IMR-90 (cell line): ENCODE results near the gene SMIM44. TPM values are rescaled to one million over a fixed set of nuclear protein-coding genes. Genes with fewer than 3 reads are reported as not detected.

ENCODE experiments used
- ATAC-seq: fragments of 200-7000 bp; cut with Tn5 transposase; 2 replicates; pipeline ENCODE4 v1.9.1; 2020; ENCODE audit warnings: low read depth, mild to moderate bottlenecking, moderate library complexity
- BruUV-seq: library from RNA; stranded (reverse); fragments of 400-500 nt; replicated peaks from 2 replicates; lab custom pipeline; 2021; lab: Mats Ljungman, UMichigan
- CTCF ChIA-PET: fragments of 300-600 bp; formaldehyde crosslinking; extraction: SDS; loops from one replicate; lab custom pipeline; 2021; ENCODE audit warnings: antibody characterized with exemption; lab: Yijun Ruan, JAX
- POLR2A ChIA-PET: fragments of 300-600 bp; sonication (Branson Sonifier 250); formaldehyde crosslinking; loops from one replicate; lab custom pipeline; 2022; ENCODE audit warnings: antibody characterized with exemption; ENCODE audit not compliant: unreplicated experiment; lab: Charles Lee
- DNase-seq: peaks from one replicate; pipeline ENCODE4 v3.0.0; 2013
- H2AFZ ChIP-seq: replicated peaks from 2 replicates; pipeline ENCODE3; 2013; ENCODE audit warnings: low read length, mild to moderate bottlenecking; ENCODE audit not compliant: poor library complexity
- H2AK5ac ChIP-seq: 2 replicates; pipeline ENCODE4 v1.6.1; 2013; ENCODE audit warnings: low read depth, low read length, inconsistent platforms
- H2AK9ac ChIP-seq: replicated peaks from 2 replicates; pipeline ENCODE3; 2013; ENCODE audit warnings: mild to moderate bottlenecking, low read depth, low read length, moderate library complexity; ENCODE audit not compliant: poor library complexity
- H2BK120ac ChIP-seq: 2 replicates; pipeline ENCODE4 v1.6.1; 2013; ENCODE audit warnings: low read depth, low read length, inconsistent platforms
- H2BK15ac ChIP-seq: 3 replicates; pipeline ENCODE4 v1.6.1; 2013; ENCODE audit warnings: low read depth, low read length, inconsistent platforms
- H2BK20ac ChIP-seq: 2 replicates; pipeline ENCODE4 v1.6.1; 2013; ENCODE audit warnings: low read depth, mild to moderate bottlenecking, inconsistent platforms, low read length, moderate library complexity
- H2BK5ac ChIP-seq: 2 replicates; pipeline ENCODE4 v1.6.1; 2013; ENCODE audit warnings: mild to moderate bottlenecking, low read depth, low read length, inconsistent platforms; ENCODE audit not compliant: poor library complexity, severe bottlenecking
- H3K14ac ChIP-seq: replicated peaks from 2 replicates; pipeline ENCODE4 v1.6.1; 2013; ENCODE audit warnings: low read depth, low read length, inconsistent platforms
- H3K18ac ChIP-seq: 2 replicates; pipeline ENCODE4 v1.6.1; 2013; ENCODE audit warnings: low read depth, low read length, control low read depth
- H3K23ac ChIP-seq: 2 replicates; pipeline ENCODE4 v1.6.1; 2013; ENCODE audit warnings: low read depth, low read length, inconsistent platforms
- H3K27ac ChIP-seq: 2 replicates; pipeline ENCODE4 v1.5.1; 2013; ENCODE audit warnings: mild to moderate bottlenecking, control low read depth, low read length; ENCODE audit not compliant: insufficient read depth
- H3K27me3 ChIP-seq: 2 replicates; pipeline ENCODE4 v1.6.1; 2013; ENCODE audit warnings: low read length; ENCODE audit not compliant: control insufficient read depth, insufficient read depth
- H3K36me3 ChIP-seq: 2 replicates; pipeline ENCODE4 v1.6.1; 2013; ENCODE audit warnings: low read length, mixed read lengths; ENCODE audit not compliant: control insufficient read depth, insufficient read depth
- H3K4ac ChIP-seq: 2 replicates; pipeline ENCODE4 v1.6.1; 2013; ENCODE audit warnings: low read depth, low read length, inconsistent platforms
- H3K4me1 ChIP-seq: 2 replicates; pipeline ENCODE4 v1.6.1; 2013; ENCODE audit warnings: low read length, mixed read lengths; ENCODE audit not compliant: control insufficient read depth, insufficient read depth
- H3K4me2 ChIP-seq: 2 replicates; pipeline ENCODE4 v1.6.1; 2013; ENCODE audit warnings: low read depth, mild to moderate bottlenecking, control low read depth, low read length, moderate library complexity
- H3K4me3 ChIP-seq: 2 replicates; pipeline ENCODE4 v1.5.1; 2013; ENCODE audit warnings: low read depth, mild to moderate bottlenecking, control low read depth, low read length, moderate library complexity; ENCODE audit not compliant: insufficient read depth
- H3K56ac ChIP-seq: 2 replicates; pipeline ENCODE4 v1.6.1; 2013; ENCODE audit warnings: low read length, inconsistent platforms; ENCODE audit not compliant: insufficient read depth; ENCODE audit errors: extremely low read depth
- H3K79me1 ChIP-seq, 2 experiments: 2 replicates each; pipeline ENCODE4 v1.6.1; 2013; ENCODE audit warnings: low read length in 2 of 2, inconsistent platforms in 1 of 2, low read depth in 1 of 2
- H3K9ac ChIP-seq: 2 replicates; pipeline ENCODE4 v1.6.1; 2013; ENCODE audit warnings: low read depth, low read length, control low read depth
- H3K9me1 ChIP-seq: 2 replicates; pipeline ENCODE4 v1.6.1; 2013; ENCODE audit warnings: low read length, inconsistent platforms; ENCODE audit not compliant: insufficient read depth
- H3K9me3 ChIP-seq: 2 replicates; pipeline ENCODE4 v1.6.1; 2013; ENCODE audit warnings: low read length; ENCODE audit not compliant: control insufficient read depth, insufficient read depth
- H4K20me1 ChIP-seq: 2 replicates; pipeline ENCODE4 v1.6.1; 2013; ENCODE audit warnings: low read length, inconsistent platforms; ENCODE audit not compliant: insufficient read depth
- H4K5ac ChIP-seq: 2 replicates; pipeline ENCODE4 v1.6.1; 2013; ENCODE audit warnings: mild to moderate bottlenecking, low read depth, low read length, control low read depth
- H4K8ac ChIP-seq, 2 experiments: 2 replicates each; pipeline ENCODE4 v1.6.1; 2013; ENCODE audit warnings: low read depth in 2 of 2, low read length in 2 of 2, control low read depth in 1 of 2, inconsistent platforms in 1 of 2
- H4K91ac ChIP-seq: 2 replicates; pipeline ENCODE4 v1.6.1; 2013; ENCODE audit warnings: low read depth, low read length, inconsistent platforms; ENCODE audit not compliant: insufficient read depth
- BHLHE40 ChIP-seq: fragments of 150-350 bp; IDR thresholded peaks from 2 replicates; pipeline ENCODE4 v1.6.1; 2016; ENCODE audit warnings: mild to moderate bottlenecking, low read depth, low read length
- CHD1 ChIP-seq: IDR thresholded peaks from 2 replicates; pipeline ENCODE4 v1.6.1; 2012; ENCODE audit warnings: low read depth, low read length, improper control_type of control experiment
- FOS ChIP-seq: fragments of 150-350 bp; IDR thresholded peaks from 2 replicates; pipeline ENCODE4 v1.6.1; 2016; ENCODE audit warnings: low read depth, low read length
- MAFK ChIP-seq: IDR thresholded peaks from 2 replicates; pipeline ENCODE4 v1.6.1; 2012; ENCODE audit warnings: low read depth, low read length, improper control_type of control experiment
- MAZ ChIP-seq: IDR thresholded peaks from 2 replicates; pipeline ENCODE4 v1.6.1; 2012; ENCODE audit warnings: low read depth, mild to moderate bottlenecking, low read length, improper control_type of control experiment, moderate library complexity, borderline replicate concordance
- MXI1 ChIP-seq: IDR thresholded peaks from 2 replicates; pipeline ENCODE4 v1.6.1; 2012; ENCODE audit warnings: low read depth, mild to moderate bottlenecking, low read length, moderate library complexity, borderline replicate concordance
- NFE2L2 ChIP-seq: fragments of 150-350 bp; IDR thresholded peaks from 2 replicates; pipeline ENCODE4 v1.6.1; 2016; ENCODE audit warnings: low read depth, mild to moderate bottlenecking, low read length
- POLR2A ChIP-seq: IDR thresholded peaks from 2 replicates; pipeline ENCODE4 v1.6.1; 2012; ENCODE audit warnings: mild to moderate bottlenecking, low read depth, low read length
- RAD21 ChIP-seq: IDR thresholded peaks from 2 replicates; pipeline ENCODE4 v1.6.1; 2012; ENCODE audit warnings: low read length, improper control_type of control experiment
- RCOR1 ChIP-seq: IDR thresholded peaks from 2 replicates; pipeline ENCODE4 v1.6.1; 2012; ENCODE audit warnings: mild to moderate bottlenecking, low read length, improper control_type of control experiment; ENCODE audit not compliant: insufficient replicate concordance
- RFX5 ChIP-seq: IDR thresholded peaks from 2 replicates; pipeline ENCODE4 v1.8.0; 2012; ENCODE audit warnings: low read depth, mild to moderate bottlenecking, low read length, moderate library complexity
- SMC3 ChIP-seq: fragments of 150-350 bp; IDR thresholded peaks from 2 replicates; pipeline ENCODE4 v1.6.1; 2016; ENCODE audit warnings: low read depth, mild to moderate bottlenecking, antibody characterized with exemption, low read length, moderate library complexity
- WGBS, 2 experiments: methylation state at CpG; one replicate each; pipeline versions ENCODE4 v1.1.5 to v1.1.7; 2013; ENCODE audit warnings: missing lambda C conversion rate in 2 of 2; ENCODE audit not compliant: insufficient read length in 1 of 2; ENCODE audit errors: extremely low coverage in 2 of 2; 5-methylcytosine and 5-hydroxymethylcytosine counted together
- dilution Hi-C: fragments of 300-500 bp; cut with HindIII; formaldehyde crosslinking; loops from one replicate; pipeline ENCODE4 v1.14.3; 2018; ENCODE audit warnings: low sequenced_read_pairs; ENCODE audit not compliant: unreplicated experiment
- in situ Hi-C: fragments of 300-500 bp; cut with MboI; formaldehyde crosslinking; loops from 3 replicates; pipeline ENCODE4 v1.14.3; 2019; ENCODE audit warnings: low sequenced_read_pairs, inconsistent platforms, mixed read lengths
- intact Hi-C: fragments of 100-400 bp; cut with micrococcal nuclease; formaldehyde crosslinking; loops from 2 replicates; pipeline ENCODE4 v1.10.0; 2022
- polyA plus RNA-seq, 3 experiments: library from polyadenylated mRNA; depleted of rRNA; stranded (reverse); fragments of >200 nt; gene quantifications; 2 replicates each; pipeline ENCODE4 v1.2.3, GENCODE V29; 2012; ENCODE audit warnings: low replicate concordance in 1 of 3
- total RNA-seq: library from RNA; depleted of rRNA; stranded (reverse); fragments of >200 nt; gene quantifications from 2 replicates; pipeline ENCODE4 v1.2.3, GENCODE V29; 2012
- TF ChIP-seq, protein P1 (sequence below): fragments of 150-350 bp; IDR thresholded peaks from 2 replicates; pipeline ENCODE4 v1.6.1; 2017; ENCODE audit warnings: mild to moderate bottlenecking, antibody characterized with exemption, low read length, low read depth
- TF ChIP-seq, protein P2 (sequence below): conservative IDR thresholded peaks from 2 replicates; pipeline ENCODE4 v1.5.1; 2012; ENCODE audit warnings: mild to moderate bottlenecking, low read depth, low read length, improper control_type of control experiment
- TF ChIP-seq, protein P3 (sequence below): fragments of 150-350 bp; IDR thresholded peaks from 2 replicates; pipeline ENCODE4 v1.6.1; 2016; ENCODE audit warnings: low read depth, mild to moderate bottlenecking, low read length, moderate library complexity, borderline replicate concordance

SMIM44 gene
- total and polyA plus RNA-seq, 2 of the 4 experiments (the other 2 are of a cell fraction): not detected

DNA sequence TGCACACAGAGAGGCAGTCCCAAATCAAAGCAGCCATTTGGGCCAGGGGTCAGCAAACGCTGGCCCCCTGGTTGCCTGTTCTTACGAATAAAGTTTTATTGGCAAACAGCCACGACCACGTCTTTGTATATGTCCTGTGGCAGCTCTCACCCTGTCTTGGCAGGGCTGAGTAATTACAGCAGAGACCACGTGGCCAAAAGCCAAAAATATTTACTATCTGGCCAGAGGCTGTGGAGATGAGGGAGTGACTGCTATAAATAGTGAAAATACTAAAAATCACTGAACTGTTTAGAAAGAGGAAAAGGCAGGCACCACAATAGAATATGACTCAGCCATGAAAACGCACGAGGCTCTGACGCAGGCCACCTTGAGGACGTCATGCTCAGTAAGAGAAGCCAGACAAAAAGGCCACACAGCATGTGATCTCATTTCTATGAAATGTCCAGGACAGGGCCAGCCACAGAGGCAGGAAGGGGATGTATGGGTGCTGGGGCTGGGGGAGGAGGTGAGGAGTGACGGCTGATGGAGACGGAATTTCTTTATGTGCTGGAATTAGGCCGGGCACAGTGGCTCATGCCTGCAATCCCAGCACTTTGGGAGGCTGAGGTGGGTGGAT is 32.3 kb downstream of the SMIM44 start:
- H3K4me3 ChIP-seq: no peak overlapping the region
- H4K8ac ChIP-seq: peak overlapping the region in 1 of 2 experiments; percentile 65; a peak in 2 of 4 replicates
- peak overlapping the region; percentile 67 for H3K27ac ChIP-seq
- H2BK15ac ChIP-seq: no peak overlapping the region
- peak overlapping the region; percentile 47 for H2AFZ ChIP-seq
- ChIA-PET POLR2A (no interaction called here), CTCF (no interaction called here)
- H3K4me2 ChIP-seq: no peak overlapping the region
- peaks cover 62% of the 10 kb centered on the region for H3K36me3 ChIP-seq
- H4K91ac ChIP-seq: no peak overlapping the region
- no peak overlapping the region for H4K5ac ChIP-seq
- H3K18ac ChIP-seq: no peak overlapping the region
- H2AK5ac ChIP-seq: no peak overlapping the region
- H2BK20ac ChIP-seq: no peak overlapping the region
- peaks cover 38% of the 10 kb centered on the region for H4K20me1 ChIP-seq
- intact Hi-C loops: loop anchor here (1.0 to 2.0 kb wide), 2 partner anchors 16 to 46 kb away; no protein-coding TSS in a partner anchor
- H2AK9ac ChIP-seq: no peak overlapping the region
- no peak overlapping the region for H3K56ac ChIP-seq
- H2BK120ac ChIP-seq: no peak overlapping the region; the same call in 1 of the 2 replicates
- no peak overlapping the region for H3K14ac ChIP-seq
- ATAC-seq (peak; percentile 96), DNase-seq (peak; percentile 100)
- BruUV-seq: no TSS peak
- no CpG with 5 or more reads among the region's 12 CpGs for WGBS, 2 experiments
- peaks cover 2% of the 10 kb centered on the region for H3K4me1 ChIP-seq
- no peaks in the 10 kb centered on the region for H3K9me3 ChIP-seq
- dilution Hi-C loops: no loop called here
- peaks cover 31 to 66% of the 10 kb centered on the region in 2 experiments for H3K79me1 ChIP-seq
- H3K4ac ChIP-seq: peak overlapping the region; percentile 73; the same call in 1 of the 2 replicates
- peak overlapping the region; percentile 64 for H2BK5ac ChIP-seq
- H3K23ac ChIP-seq: no peak overlapping the region; the same call in 1 of the 2 replicates
- H3K9me1 ChIP-seq: peaks cover 9% of the 10 kb centered on the region
- H3K27me3 ChIP-seq: no peaks in the 10 kb centered on the region
- H3K9ac ChIP-seq: no peak overlapping the region
- in situ Hi-C loops: no loop called here
- no peak for TF ChIP-seq MAFK
- TF ChIP-seq, protein P1, sequence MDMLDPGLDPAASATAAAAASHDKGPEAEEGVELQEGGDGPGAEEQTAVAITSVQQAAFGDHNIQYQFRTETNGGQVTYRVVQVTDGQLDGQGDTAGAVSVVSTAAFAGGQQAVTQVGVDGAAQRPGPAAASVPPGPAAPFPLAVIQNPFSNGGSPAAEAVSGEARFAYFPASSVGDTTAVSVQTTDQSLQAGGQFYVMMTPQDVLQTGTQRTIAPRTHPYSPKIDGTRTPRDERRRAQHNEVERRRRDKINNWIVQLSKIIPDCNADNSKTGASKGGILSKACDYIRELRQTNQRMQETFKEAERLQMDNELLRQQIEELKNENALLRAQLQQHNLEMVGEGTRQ: peak; percentile 94
- TF ChIP-seq SMC3: no peak
- TF ChIP-seq POLR2A: no peak
- TF ChIP-seq BHLHE40: peak; percentile 83
- TF ChIP-seq RAD21: no peak
- TF ChIP-seq RCOR1: peak; percentile 18
- peak; percentile 74 for TF ChIP-seq MAZ
- no peak for TF ChIP-seq RFX5
- TF ChIP-seq, protein P2, sequence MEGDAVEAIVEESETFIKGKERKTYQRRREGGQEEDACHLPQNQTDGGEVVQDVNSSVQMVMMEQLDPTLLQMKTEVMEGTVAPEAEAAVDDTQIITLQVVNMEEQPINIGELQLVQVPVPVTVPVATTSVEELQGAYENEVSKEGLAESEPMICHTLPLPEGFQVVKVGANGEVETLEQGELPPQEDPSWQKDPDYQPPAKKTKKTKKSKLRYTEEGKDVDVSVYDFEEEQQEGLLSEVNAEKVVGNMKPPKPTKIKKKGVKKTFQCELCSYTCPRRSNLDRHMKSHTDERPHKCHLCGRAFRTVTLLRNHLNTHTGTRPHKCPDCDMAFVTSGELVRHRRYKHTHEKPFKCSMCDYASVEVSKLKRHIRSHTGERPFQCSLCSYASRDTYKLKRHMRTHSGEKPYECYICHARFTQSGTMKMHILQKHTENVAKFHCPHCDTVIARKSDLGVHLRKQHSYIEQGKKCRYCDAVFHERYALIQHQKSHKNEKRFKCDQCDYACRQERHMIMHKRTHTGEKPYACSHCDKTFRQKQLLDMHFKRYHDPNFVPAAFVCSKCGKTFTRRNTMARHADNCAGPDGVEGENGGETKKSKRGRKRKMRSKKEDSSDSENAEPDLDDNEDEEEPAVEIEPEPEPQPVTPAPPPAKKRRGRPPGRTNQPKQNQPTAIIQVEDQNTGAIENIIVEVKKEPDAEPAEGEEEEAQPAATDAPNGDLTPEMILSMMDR: no peak
- peak; percentile 51; the same call in 1 of the 2 replicates for TF ChIP-seq MXI1
- TF ChIP-seq, protein P3, sequence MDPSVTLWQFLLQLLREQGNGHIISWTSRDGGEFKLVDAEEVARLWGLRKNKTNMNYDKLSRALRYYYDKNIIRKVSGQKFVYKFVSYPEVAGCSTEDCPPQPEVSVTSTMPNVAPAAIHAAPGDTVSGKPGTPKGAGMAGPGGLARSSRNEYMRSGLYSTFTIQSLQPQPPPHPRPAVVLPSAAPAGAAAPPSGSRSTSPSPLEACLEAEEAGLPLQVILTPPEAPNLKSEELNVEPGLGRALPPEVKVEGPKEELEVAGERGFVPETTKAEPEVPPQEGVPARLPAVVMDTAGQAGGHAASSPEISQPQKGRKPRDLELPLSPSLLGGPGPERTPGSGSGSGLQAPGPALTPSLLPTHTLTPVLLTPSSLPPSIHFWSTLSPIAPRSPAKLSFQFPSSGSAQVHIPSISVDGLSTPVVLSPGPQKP: no peak
- peak; percentile 96 for TF ChIP-seq FOS
- no peak for TF ChIP-seq NFE2L2
- TF ChIP-seq CHD1: no peak
